A549 (cell line): ENCODE measurements around the gene RFESD. TPM values are rescaled to one million over a fixed set of nuclear protein-coding genes. Genes with fewer than 3 reads are reported as not detected.

Experiments used
- ATAC-seq, 2 experiments: fragments of 200-7000 bp in 1 of 2; fragments of >200 bp in 1 of 2; cut with Nextera tagmentation in 1 of 2; cut with Tn5 transposase in 1 of 2; 3 replicates each; pipeline versions ENCODE4 v1.8.0 to v1.9.1; 2018 to 2020; ENCODE audit warnings: mild to moderate bottlenecking in 1 of 2, moderate library complexity in 1 of 2
- CTCF ChIA-PET: fragments of 300-600 bp; sonication (Branson Sonifier 250); formaldehyde crosslinking; extraction: SDS; loops from one replicate; lab custom pipeline; 2021; ENCODE audit warnings: antibody characterized with exemption, inconsistent platforms; lab: Yijun Ruan, JAX
- POLR2A ChIA-PET: fragments of 350-600 bp; formaldehyde crosslinking; extraction: SDS; loops from one replicate; lab custom pipeline; 2021; ENCODE audit warnings: antibody characterized with exemption, inconsistent platforms; lab: Yijun Ruan, JAX
- DNase-seq, 2 experiments: peaks; one replicate each; pipeline versions ENCODE4 v3.0.0 to v3.0.0-alpha.2; 2011 to 2016; ENCODE audit warnings: low read depth in 1 of 2, low spot score in 1 of 2
- FAIRE-seq: peaks from 2 replicates; lab custom pipeline; 2011; peaks lifted over from hg19 to GRCh38; lab: Jason Lieb, UNC
- H3K27ac ChIP-seq, 2 experiments: fragments of >200 bp; sonication (Bioruptor Twin); formaldehyde crosslinking; 3 replicates each; pipeline ENCODE4 v1.5.1; 2016 to 2017
- H3K4me1 ChIP-seq: fragments of >200 bp; sonication (Bioruptor Twin); formaldehyde crosslinking; 3 replicates; pipeline ENCODE4 v1.6.1; 2016
- H3K4me2 ChIP-seq: fragments of >200 bp; sonication (Bioruptor Twin); formaldehyde crosslinking; 3 replicates; pipeline ENCODE4 v1.6.1; 2016
- H3K4me3 ChIP-seq: fragments of >200 bp; sonication (Bioruptor Twin); formaldehyde crosslinking; 3 replicates; pipeline ENCODE4 v1.5.1; 2016
- H3K9me3 ChIP-seq: fragments of >200 bp; sonication (Bioruptor Twin); formaldehyde crosslinking; 3 replicates; pipeline ENCODE4 v1.6.1; 2016
- BHLHE40 ChIP-seq: IDR thresholded peaks from 2 replicates; pipeline ENCODE4 v1.6.1; 2012; ENCODE audit warnings: low read depth, low read length, inconsistent platforms
- CBX2 ChIP-seq: fragments of 200-600 bp; sonication (generic); IDR thresholded peaks from 2 replicates; pipeline ENCODE4 v1.6.1; 2016; ENCODE audit warnings: low read depth, mild to moderate bottlenecking, borderline replicate concordance
- CHD2 ChIP-seq: fragments of 150-350 bp; IDR thresholded peaks from 2 replicates; pipeline ENCODE4 v1.6.1; 2014; ENCODE audit warnings: low read length; ENCODE audit not compliant: partially characterized antibody
- E2F6 ChIP-seq: IDR thresholded peaks from 2 replicates; pipeline ENCODE4 v1.6.1; 2012; ENCODE audit warnings: low read depth, borderline replicate concordance
- EHF ChIP-seq: fragments of 250-450 bp; sonication (Bioruptor Pico); IDR thresholded peaks from 2 replicates; pipeline ENCODE4 v1.5.0; 2020; ENCODE audit warnings: mild to moderate bottlenecking
- EP300 ChIP-seq, 2 experiments: fragments of >200 bp; sonication (Bioruptor Twin); formaldehyde crosslinking; IDR thresholded peaks; 2 replicates in 1 of 2; 3 replicates in 1 of 2; pipeline ENCODE4 v1.6.1; 2016 to 2017
- ESRRA ChIP-seq: fragments of 150-350 bp; IDR thresholded peaks from 2 replicates; pipeline ENCODE4 v1.6.1; 2014; ENCODE audit warnings: mild to moderate bottlenecking, low read length, borderline replicate concordance
- FOXS1 ChIP-seq: fragments of 250-450 bp; sonication (Bioruptor Pico); IDR thresholded peaks from 2 replicates; pipeline ENCODE4 v1.5.0; 2020; ENCODE audit warnings: mild to moderate bottlenecking, moderate library complexity
- GATA3 ChIP-seq: IDR thresholded peaks from 2 replicates; pipeline ENCODE4 v1.6.1; 2012; ENCODE audit warnings: borderline replicate concordance
- HDAC2 ChIP-seq: fragments of 200-600 bp; sonication (generic); IDR thresholded peaks from 2 replicates; pipeline ENCODE4 v1.6.1; 2016
- HEYL ChIP-seq: fragments of 250-450 bp; sonication (Bioruptor Pico); IDR thresholded peaks from 2 replicates; pipeline ENCODE4 v1.8.0; 2021; ENCODE audit warnings: mild to moderate bottlenecking, moderate library complexity
- HOXA7 ChIP-seq: fragments of 250-450 bp; sonication (Bioruptor Pico); IDR thresholded peaks from 2 replicates; pipeline ENCODE4 v1.5.0; 2020; ENCODE audit warnings: mild to moderate bottlenecking, moderate library complexity
- HOXB5 ChIP-seq: fragments of 250-450 bp; sonication (Bioruptor Pico); IDR thresholded peaks from 2 replicates; pipeline ENCODE4 v1.5.0; 2020; ENCODE audit warnings: mild to moderate bottlenecking, moderate library complexity
- MAFK ChIP-seq: fragments of 450-650 bp; IDR thresholded peaks from 2 replicates; pipeline ENCODE4 v1.6.1; 2014; ENCODE audit not compliant: partially characterized antibody
- MAX ChIP-seq: IDR thresholded peaks from 2 replicates; pipeline ENCODE4 v1.6.1; 2012
- NFE2L2 ChIP-seq: fragments of 150-350 bp; conservative IDR thresholded peaks from 2 replicates; pipeline ENCODE4 v1.6.1; 2014; ENCODE audit warnings: low read length
- NR3C1 ChIP-seq: fragments of >200 bp; sonication (Bioruptor Twin); formaldehyde crosslinking; IDR thresholded peaks from 3 replicates; pipeline ENCODE4 v1.6.1; 2017
- PHF8 ChIP-seq: fragments of 200-600 bp; sonication (generic); IDR thresholded peaks from 2 replicates; pipeline ENCODE4 v1.6.1; 2016; ENCODE audit warnings: low read depth, mild to moderate bottlenecking, antibody characterized with exemption, moderate library complexity, borderline replicate concordance
- POLR2AphosphoS2 ChIP-seq: conservative IDR thresholded peaks from 2 replicates; pipeline ENCODE4 v1.6.1; 2012; ENCODE audit warnings: low read length, improper control_type of control experiment, inconsistent platforms
- RNF2 ChIP-seq: fragments of 200-600 bp; sonication (generic); IDR thresholded peaks from 2 replicates; pipeline ENCODE4 v1.6.1; 2016; ENCODE audit warnings: low read depth, mild to moderate bottlenecking, antibody characterized with exemption, moderate library complexity, borderline replicate concordance
- SMC3 ChIP-seq: fragments of >200 bp; sonication (Bioruptor Twin); formaldehyde crosslinking; IDR thresholded peaks from 3 replicates; pipeline ENCODE4 v1.6.1; 2018; ENCODE audit warnings: inconsistent platforms
- TFCP2L1 ChIP-seq: fragments of 250-450 bp; sonication (Bioruptor Pico); IDR thresholded peaks from 2 replicates; pipeline ENCODE4 v1.5.0; 2021; ENCODE audit warnings: mild to moderate bottlenecking
- USF2 ChIP-seq: fragments of 450-650 bp; IDR thresholded peaks from 2 replicates; pipeline ENCODE4 v1.6.1; 2014; ENCODE audit warnings: antibody characterized with exemption
- ZC3H11A ChIP-seq: fragments of 450-650 bp; IDR thresholded peaks from 2 replicates; pipeline ENCODE4 v1.6.1; 2014; ENCODE audit warnings: antibody characterized with exemption, mild to moderate bottlenecking
- ZFP36 ChIP-seq: fragments of 450-650 bp; IDR thresholded peaks from 2 replicates; pipeline ENCODE4 v1.6.1; 2014; ENCODE audit warnings: borderline replicate concordance; ENCODE audit not compliant: partially characterized antibody
- WGBS: methylation state at CpG from one replicate; pipeline ENCODE4 v1.1.6; 2017; ENCODE audit errors: missing lambda C conversion rate; 5-methylcytosine and 5-hydroxymethylcytosine counted together
- polyA plus RNA-seq, 4 experiments: library from polyadenylated mRNA; depleted of rRNA in 3 of 4; stranded (reverse); fragments of >200 nt; fragmentation: RNase III in 1 of 4; extraction: RNeasy Plus Mini Kit Qiagen cat#74134 plus additional on column Dnase treatment in 1 of 4; gene quantifications; 2 replicates in 3 of 4; 3 replicates in 1 of 4; pipeline ENCODE4 v1.2.3, GENCODE V29; 2011 to 2017
- TF ChIP-seq, protein P1 (sequence below): fragments of >200 bp; sonication (Bioruptor Twin); formaldehyde crosslinking; IDR thresholded peaks from 3 replicates; pipeline ENCODE4 v1.5.1; 2016
- TF ChIP-seq, protein P2 (sequence below): fragments of 250-450 bp; sonication (Bioruptor Pico); IDR thresholded peaks from 2 replicates; pipeline ENCODE4 v1.5.0; 2020; ENCODE audit warnings: low read depth, mild to moderate bottlenecking, moderate library complexity

RFESD gene
- polyA plus RNA-seq, 2 of the 4 experiments (the other 2 are of a cell fraction), result 1.6 to 5.4 TPM

- no peak for FAIRE-seq
- POLR2A ChIA-PET, result no interaction called here
- ATAC-seq, result no peak
- no peak for DNase-seq
- no peak overlapping the region for H3K4me3 ChIP-seq
- TF ChIP-seq ZFP36 (no peak), CHD2 (no peak), HOXA7 (CRISPR knock-in tag) (no peak), MAFK (no peak), ZC3H11A (no peak), ESRRA (no peak)
- TF ChIP-seq, protein P1, sequence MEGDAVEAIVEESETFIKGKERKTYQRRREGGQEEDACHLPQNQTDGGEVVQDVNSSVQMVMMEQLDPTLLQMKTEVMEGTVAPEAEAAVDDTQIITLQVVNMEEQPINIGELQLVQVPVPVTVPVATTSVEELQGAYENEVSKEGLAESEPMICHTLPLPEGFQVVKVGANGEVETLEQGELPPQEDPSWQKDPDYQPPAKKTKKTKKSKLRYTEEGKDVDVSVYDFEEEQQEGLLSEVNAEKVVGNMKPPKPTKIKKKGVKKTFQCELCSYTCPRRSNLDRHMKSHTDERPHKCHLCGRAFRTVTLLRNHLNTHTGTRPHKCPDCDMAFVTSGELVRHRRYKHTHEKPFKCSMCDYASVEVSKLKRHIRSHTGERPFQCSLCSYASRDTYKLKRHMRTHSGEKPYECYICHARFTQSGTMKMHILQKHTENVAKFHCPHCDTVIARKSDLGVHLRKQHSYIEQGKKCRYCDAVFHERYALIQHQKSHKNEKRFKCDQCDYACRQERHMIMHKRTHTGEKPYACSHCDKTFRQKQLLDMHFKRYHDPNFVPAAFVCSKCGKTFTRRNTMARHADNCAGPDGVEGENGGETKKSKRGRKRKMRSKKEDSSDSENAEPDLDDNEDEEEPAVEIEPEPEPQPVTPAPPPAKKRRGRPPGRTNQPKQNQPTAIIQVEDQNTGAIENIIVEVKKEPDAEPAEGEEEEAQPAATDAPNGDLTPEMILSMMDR, result no peak
- TF ChIP-seq, all 56 proteins: peak for 0
- CTCF ChIA-PET, result interaction anchor here (0.7 to 1.1 kb wide), 2 partner anchors 9 to 45 kb away, joined by 3 read pairs; no protein-coding TSS in a partner anchor
- H3K27ac ChIP-seq, result no peak overlapping the region
- H3K9me3 ChIP-seq, result no peaks in the 10 kb centered on the region
- no peaks in the 10 kb centered on the region for H3K4me1 ChIP-seq
- H3K4me2 ChIP-seq, result no peak overlapping the region
These were observed 43.8 kb downstream of the RFESD start for GRCh38 chr5:95690333-95690732.

GRCh38 chr5:95697781-95698681 is 51.5 kb downstream of the RFESD start:
- peak in 1 of 2 experiments; percentile 6 for DNase-seq

GRCh38 chr5:95699337-95699736 is 52.8 kb downstream of the RFESD start:
- ChIA-PET CTCF (interaction anchor here (0.9 kb wide), 1 partner anchor 26 kb away, joined by 3 read pairs; no protein-coding TSS in a partner anchor), POLR2A (no interaction called here)
- Histone ChIP-seq H3K4me2 (no peak overlapping the region), H3K9me3 (no peaks in the 10 kb centered on the region), H3K27ac (no peak overlapping the region), H3K4me1 (peaks cover 13% of the 10 kb centered on the region)
- FAIRE-seq (no peak), DNase-seq (no peak)
- no peak for TF ChIP-seq PHF8
- no peak for TF ChIP-seq TFCP2L1 (CRISPR knock-in tag)
- TF ChIP-seq, protein P2, sequence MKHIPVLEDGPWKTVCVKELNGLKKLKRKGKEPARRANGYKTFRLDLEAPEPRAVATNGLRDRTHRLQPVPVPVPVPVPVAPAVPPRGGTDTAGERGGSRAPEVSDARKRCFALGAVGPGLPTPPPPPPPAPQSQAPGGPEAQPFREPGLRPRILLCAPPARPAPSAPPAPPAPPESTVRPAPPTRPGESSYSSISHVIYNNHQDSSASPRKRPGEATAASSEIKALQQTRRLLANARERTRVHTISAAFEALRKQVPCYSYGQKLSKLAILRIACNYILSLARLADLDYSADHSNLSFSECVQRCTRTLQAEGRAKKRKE (CRISPR knock-in tag), result no peak
- TF ChIP-seq MAX, result no peak
- no peak for TF ChIP-seq NFE2L2
- TF ChIP-seq POLR2AphosphoS2, result no peak
- no peak for TF ChIP-seq CBX2
- no peak for TF ChIP-seq EP300 (IDR thresholded peaks at IDR 0.05)
- no peak for TF ChIP-seq USF2
- no peak for TF ChIP-seq E2F6
- no peak for TF ChIP-seq HEYL (CRISPR knock-in tag)
- no peak for TF ChIP-seq SMC3
- TF ChIP-seq RNF2, result no peak
- TF ChIP-seq BHLHE40, result no peak
- TF ChIP-seq HDAC2, result no peak
- no peak for TF ChIP-seq HOXB5
- TF ChIP-seq, all 56 proteins: peak for 0
- 87% methylated on average over 1 of the region's 1 CpG for WGBS
- H3K4me3 ChIP-seq, result no peak overlapping the region
- no peak for ATAC-seq

More at GRCh38 chr5:95697781-95698681, 51.5 kb downstream of the RFESD start:
- CTCF ChIA-PET, result interaction anchor here (1.4 to 2.9 kb wide), 3 partner anchors 22 to 34 kb away, joined by 3 to 10 read pairs (median 4); partner anchors contain the start of gene RHOBTB3
- POLR2A ChIA-PET, result no interaction called here
- WGBS, result 36% methylated on average over 7 of the region's 7 CpGs
- ATAC-seq, result peak; percentile 43 to 75; a peak in 4 of 6 replicates
- no peaks in the 10 kb centered on the region for H3K9me3 ChIP-seq
- TF ChIP-seq EHF (no peak), NR3C1 (no peak), E2F6 (no peak), GATA3 (peak; percentile 60; the same call in 1 of the 2 replicates), FOXS1 (CRISPR knock-in tag) (no peak)
- TF ChIP-seq, all 56 proteins: peak for 1
- no peak for FAIRE-seq
- peak overlapping the region; percentile 52 for H3K4me2 ChIP-seq
- peak overlapping the region in 1 of 2 experiments; percentile 35; a peak in 1 of 6 replicates for H3K27ac ChIP-seq
- H3K4me1 ChIP-seq, result peaks cover 13% of the 10 kb centered on the region
- H3K4me3 ChIP-seq, result no peak overlapping the region
